ENCODE measurements around the gene WWC2. TPM values are rescaled to one million over a fixed set of nuclear protein-coding genes. Genes with fewer than 3 reads are reported as not detected.

Gene WWC2
- total RNA-seq, 4 donors from 2014 or later = 6.6 to 79.7 (median 9.4) TPM

- Histone ChIP-seq H3K27me3 (no peaks in the 10 kb centered on the region), H3K4me1 (peaks cover 0 to 6% (median 0%) of the 10 kb centered on the region in 4 donors), H3K9me3 (no peaks in the 10 kb centered on the region), H3K4me3 (no peak overlapping the region), H3K36me3 (no peaks in the 10 kb centered on the region), H3K27ac (no peak overlapping the region)
- TF ChIP-seq POLR2AphosphoS5 (IDR thresholded peaks at IDR 0.05) (no peak), EP300 (IDR thresholded peaks at IDR 0.05; ENCODE audit: low read depth) (no peak), CTCF (IDR thresholded peaks at IDR 0.05) (no peak), POLR2A (IDR thresholded peaks at IDR 0.05) (no peak)
- intact Hi-C loops (cut with DNase I; ENCODE audit: low total_unique reads) (no loop called here), in situ Hi-C loops (cut with MboI; ENCODE audit: low pct_ligation_motif_present in 1 of 4, low pct_unique_long_range_greater_than_20kb in 1 of 4, low sequenced_read_pairs in 3 of 4) (no loop called here)
- 77 to 80% methylated on average over 1 to 4 of the region's 4 CpGs for WGBS, 2 donors (ENCODE audit: low coverage in 1 of 2)
- DNase-seq = no peak
These were observed 185.9 kb downstream of the WWC2 start for GRCh38 chr4:183284965-183285364.

- no peak for TF ChIP-seq EP300 (IDR thresholded peaks at IDR 0.05; ENCODE audit: low read depth)
- TF ChIP-seq POLR2AphosphoS5 (IDR thresholded peaks at IDR 0.05) = no peak
- no peak for TF ChIP-seq POLR2A (IDR thresholded peaks at IDR 0.05)
- TF ChIP-seq CTCF (IDR thresholded peaks at IDR 0.05) = no peak
- Histone ChIP-seq H3K4me3 (no peak overlapping the region), H3K27me3 (no peaks in the 10 kb centered on the region), H3K36me3 (no peaks in the 10 kb centered on the region), H3K27ac (no peak overlapping the region), H3K9me3 (no peaks in the 10 kb centered on the region), H3K4me1 (peaks cover 0 to 6% (median 0%) of the 10 kb centered on the region in 4 donors)
- in situ Hi-C loops (cut with MboI; ENCODE audit: low pct_ligation_motif_present in 1 of 4, low pct_unique_long_range_greater_than_20kb in 1 of 4, low sequenced_read_pairs in 3 of 4) (no loop called here), intact Hi-C loops (cut with DNase I; ENCODE audit: low total_unique reads) (no loop called here)
- no peak for DNase-seq
- whole genome bisulfite sequencing, 2 donors (ENCODE audit: low coverage in 1 of 2) = 87 to 96% methylated on average over 7 of the region's 7 CpGs
These were observed 186.8 kb downstream of the WWC2 start for GRCh38 chr4:183285886-183286285.

GRCh38 chr4:183286590-183287308 lies 187.7 kb downstream of the WWC2 start:
- Histone ChIP-seq H3K4me3 (no peak overlapping the region), H3K9me3 (no peaks in the 10 kb centered on the region), H3K36me3 (no peaks in the 10 kb centered on the region), H3K4me1 (peaks cover 0 to 6% (median 0%) of the 10 kb centered on the region in 4 donors), H3K27ac (no peak overlapping the region), H3K27me3 (no peaks in the 10 kb centered on the region)
- intact Hi-C loops (cut with DNase I; ENCODE audit: low total_unique reads) (no loop called here), in situ Hi-C loops (cut with MboI; ENCODE audit: low pct_ligation_motif_present in 1 of 4, low pct_unique_long_range_greater_than_20kb in 1 of 4, low sequenced_read_pairs in 3 of 4) (no loop called here)
- no peak for TF ChIP-seq POLR2AphosphoS5 (IDR thresholded peaks at IDR 0.05)
- TF ChIP-seq POLR2A (IDR thresholded peaks at IDR 0.05) = no peak
- TF ChIP-seq EP300 (IDR thresholded peaks at IDR 0.05; ENCODE audit: low read depth) = no peak
- TF ChIP-seq CTCF (IDR thresholded peaks at IDR 0.05) = no peak
- 91 to 94% methylated on average over 7 to 11 of the region's 11 CpGs for WGBS, 2 donors (ENCODE audit: low coverage in 1 of 2)
- no peak for DNase-seq

DNA sequence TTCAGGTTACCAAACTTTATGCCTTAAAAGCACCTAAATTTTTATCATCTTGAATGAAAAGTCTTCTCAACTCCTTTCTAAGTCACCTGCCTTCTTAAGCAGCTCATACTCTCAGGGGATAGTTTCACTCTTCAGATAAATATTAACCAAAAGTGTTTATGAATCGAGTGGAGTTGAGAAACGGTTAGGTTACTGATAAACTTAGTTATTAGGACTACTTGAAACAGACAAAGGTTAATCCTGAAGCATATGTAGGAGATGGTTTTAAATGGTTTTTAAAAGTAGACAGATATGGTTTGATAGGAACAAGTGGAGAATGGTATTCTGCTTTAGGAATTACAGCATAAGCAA lies 188.2 kb downstream of the WWC2 start:
- H3K27ac ChIP-seq = no peak overlapping the region
- in situ Hi-C loops (cut with MboI; ENCODE audit: low pct_ligation_motif_present in 1 of 4, low pct_unique_long_range_greater_than_20kb in 1 of 4, low sequenced_read_pairs in 3 of 4) = no loop called here
- H3K9me3 ChIP-seq = no peaks in the 10 kb centered on the region
- intact Hi-C loops (cut with DNase I; ENCODE audit: low total_unique reads) = no loop called here
- no peak overlapping the region for H3K4me3 ChIP-seq
- 46 to 55% methylated on average over 2 of the region's 2 CpGs for WGBS, 2 donors (ENCODE audit: low coverage in 1 of 2)
- no peaks in the 10 kb centered on the region for H3K27me3 ChIP-seq
- H3K4me1 ChIP-seq = peaks cover 0 to 6% (median 0%) of the 10 kb centered on the region in 4 donors
- TF ChIP-seq CTCF (IDR thresholded peaks at IDR 0.05) (no peak), EP300 (IDR thresholded peaks at IDR 0.05; ENCODE audit: low read depth) (no peak), POLR2AphosphoS5 (IDR thresholded peaks at IDR 0.05) (no peak), POLR2A (IDR thresholded peaks at IDR 0.05) (no peak)
- H3K36me3 ChIP-seq = no peaks in the 10 kb centered on the region
- no peak for DNase-seq
